A172 (cell line): ENCODE results near the gene PHYHD1. TPM values are rescaled to one million over a fixed set of nuclear protein-coding genes. Genes with fewer than 3 reads are reported as not detected.
"Not testable (repeated sequence)": the region's sequence is repeated elsewhere in the genome, so short reads cannot be mapped to it uniquely, and the experiment has no call there.

Source experiments
- DNase-seq: peaks from one replicate; pipeline ENCODE4 v3.0.0-alpha.2; 2015; ENCODE audit warnings: low spot score
- total RNA-seq: library from RNA; depleted of rRNA; stranded (reverse); fragments of >200 nt; shearing (Covaris generic); gene quantifications from 2 replicates; pipeline ENCODE4 v1.2.3, GENCODE V29; 2014

PHYHD1 gene
- total RNA-seq, 1 experiment from 2014 or later = not detected

GRCh38 chr9:128921881-128922763 is 1.3 kb downstream of the PHYHD1 start:
- no peak for DNase-seq

GRCh38 chr9:128923493-128923883 is 2.7 kb downstream of the PHYHD1 start:
- DNase-seq = no peak

- DNase-seq = peak; percentile 60
Observed at GRCh38 chr9:128927731-128928411, 7.1 kb downstream of the PHYHD1 start.

- no peak for DNase-seq
Observed at GRCh38 chr9:128928624-128929023, 7.8 kb downstream of the PHYHD1 start.

- DNase-seq = no peak
Observed at GRCh38 chr9:128929560-128929959, 8.8 kb downstream of the PHYHD1 start.

GRCh38 chr9:128933731-128934130 is 12.9 kb downstream of the PHYHD1 start:
- no peak for DNase-seq

GRCh38 chr9:128936171-128936865 is 15.5 kb downstream of the PHYHD1 start:
- DNase-seq = no peak

GRCh38 chr9:128937310-128938165 is 16.8 kb downstream of the PHYHD1 start:
- no peak for DNase-seq

- no peak for DNase-seq
Observed at GRCh38 chr9:128940271-128940921, 19.6 kb downstream of the PHYHD1 start.

GRCh38 chr9:128940946-128941755 is 20.4 kb downstream of the PHYHD1 start:
- no peak for DNase-seq

- no peak for DNase-seq
Observed at GRCh38 chr9:128943832-128944620, 23.2 kb downstream of the PHYHD1 start.

GRCh38 chr9:128944966-128945365 is 24.2 kb downstream of the PHYHD1 start:
- DNase-seq = not testable (repeated sequence)

- DNase-seq = no peak
Observed at GRCh38 chr9:128945798-128946501, 25.2 kb downstream of the PHYHD1 start.

- DNase-seq = no peak
Observed at GRCh38 chr9:128946571-128947276, 25.9 kb downstream of the PHYHD1 start.

GRCh38 chr9:128947277-128947526 is 26.4 kb downstream of the PHYHD1 start:
- no peak for DNase-seq

- peak; percentile 80 for DNase-seq
Observed at GRCh38 chr9:128947527-128948301, 26.9 kb downstream of the PHYHD1 start, which contains the start of the genes DOLK and NUP188. Gene DOLK, minus strand, starts transcription at chr9:128947603. Its CDS starts 300 bp downstream, at chr9:128947303. Gene NUP188, plus strand, starts transcription at chr9:128947699. Its CDS starts 21 bp downstream, at chr9:128947720.

GRCh38 chr9:128961403-128961802 is 40.6 kb downstream of the PHYHD1 start:
- not testable (repeated sequence) for DNase-seq
